GM21526 (cell line): ENCODE data around the gene APOC4.
"Not testable (repeated sequence)": the region's sequence is repeated elsewhere in the genome, so short reads cannot be mapped to it uniquely, and the experiment has no call there.

ENCODE experiments used
- ATAC-seq: cut with Tn5 transposase; IDR thresholded peaks from one replicate; pipeline ENCODE4 v1.9.1; 2021; ENCODE audit warnings: moderate library complexity; ENCODE audit not compliant: unreplicated experiment, low FRiP score

Gene APOC4

DNA sequence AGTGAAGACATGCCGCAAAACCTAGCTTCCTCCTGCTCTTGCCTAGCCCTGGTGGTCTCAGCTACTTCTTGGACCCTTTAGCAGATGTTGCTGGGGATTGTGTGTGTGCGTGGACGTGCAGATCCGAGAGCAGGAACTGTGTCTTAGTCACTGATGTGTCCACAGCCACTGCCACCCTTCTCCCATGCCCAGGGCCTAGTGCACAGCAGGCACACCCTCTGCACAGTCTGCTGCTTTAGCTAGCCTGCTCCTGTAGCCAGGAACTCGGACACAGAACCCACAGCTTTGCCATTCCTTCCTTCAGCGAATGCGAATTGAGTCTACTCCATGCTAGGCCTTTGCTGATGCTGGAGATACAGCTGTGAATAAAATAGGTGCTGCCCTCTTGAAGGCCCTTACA, 15.5 kb downstream of the APOC4 start:
- no peak for ATAC-seq

DNA sequence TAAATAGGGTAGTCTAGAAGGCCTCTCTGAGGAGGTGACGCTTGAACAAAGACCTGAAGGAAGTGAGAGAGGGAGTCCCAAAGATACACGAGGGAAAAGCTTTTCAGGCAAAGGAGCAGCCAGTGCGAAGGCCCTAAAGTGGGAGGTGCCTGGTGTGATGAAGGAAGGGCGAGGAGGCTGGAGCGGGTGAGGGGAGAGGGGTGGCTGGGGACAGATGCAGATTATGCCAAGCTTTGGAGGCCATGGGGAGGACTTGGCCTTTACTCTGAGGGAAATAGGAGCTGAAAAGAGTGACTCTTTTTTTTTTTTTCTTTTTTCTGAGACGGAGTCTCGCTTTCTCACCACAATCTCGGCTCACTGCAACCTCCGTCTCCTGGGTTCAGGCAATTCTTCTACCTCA, 16.1 kb downstream of the APOC4 start:
- no peak for ATAC-seq

DNA sequence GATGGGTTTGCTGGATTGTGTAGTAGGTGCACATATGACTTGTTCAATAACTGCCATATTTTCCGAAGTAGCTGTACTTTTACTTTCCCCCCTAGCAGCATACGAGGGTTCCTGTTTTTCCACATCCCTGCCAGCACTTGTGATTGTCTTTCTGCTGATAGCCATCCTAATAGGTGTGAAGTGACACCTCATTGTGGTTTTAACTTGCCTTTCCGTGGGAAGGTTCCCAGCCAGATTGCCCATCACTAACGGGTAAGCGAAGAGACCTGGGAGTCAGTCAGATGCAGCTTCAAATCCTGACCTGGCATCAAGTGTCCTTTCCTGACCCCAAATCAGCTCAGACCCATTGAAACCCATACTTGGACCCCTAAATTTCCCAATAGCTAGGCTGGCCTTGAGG, 17.7 kb downstream of the APOC4 start:
- ATAC-seq, result no peak

DNA sequence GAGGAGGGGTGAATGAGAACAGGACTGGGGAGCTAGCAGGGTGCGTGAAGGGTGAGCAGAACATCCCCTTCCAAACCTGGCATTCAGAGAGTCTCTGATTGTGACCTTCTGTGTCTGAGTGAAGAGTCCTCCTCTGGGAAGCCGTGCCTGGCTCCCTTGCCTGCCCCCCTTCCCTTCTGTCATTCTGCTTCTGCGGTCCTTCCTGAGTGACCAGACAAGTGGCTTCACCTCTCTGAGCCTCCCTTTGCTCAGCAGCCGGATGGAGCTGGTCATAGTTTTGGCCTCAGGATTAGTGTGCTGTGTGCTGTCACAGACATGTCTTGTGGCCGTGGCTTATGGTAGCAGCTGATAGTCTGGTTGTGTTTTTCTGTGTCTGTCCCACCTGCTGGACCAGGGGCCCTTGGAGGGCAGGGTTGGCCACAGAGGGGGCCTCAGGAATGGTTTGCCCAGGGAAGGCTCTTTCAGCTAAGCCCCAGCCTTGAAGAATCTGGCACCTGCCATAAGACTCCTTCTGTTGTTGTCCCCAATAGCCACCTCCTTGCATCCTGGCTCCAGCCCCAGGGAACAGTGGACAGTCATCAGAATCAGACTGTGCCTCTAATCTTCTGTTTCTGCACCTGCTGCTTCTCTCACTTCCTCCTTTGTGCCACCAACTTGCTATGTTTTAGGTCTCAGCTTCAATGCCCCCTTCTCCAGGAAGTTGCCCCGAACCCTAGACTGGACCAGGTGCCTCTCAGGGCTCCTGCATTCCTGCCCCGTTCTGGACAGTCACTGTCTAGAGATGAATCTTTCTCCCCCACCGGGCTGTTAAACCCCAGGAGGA, 19.1 kb downstream of the APOC4 start:
- ATAC-seq, result no peak

DNA sequence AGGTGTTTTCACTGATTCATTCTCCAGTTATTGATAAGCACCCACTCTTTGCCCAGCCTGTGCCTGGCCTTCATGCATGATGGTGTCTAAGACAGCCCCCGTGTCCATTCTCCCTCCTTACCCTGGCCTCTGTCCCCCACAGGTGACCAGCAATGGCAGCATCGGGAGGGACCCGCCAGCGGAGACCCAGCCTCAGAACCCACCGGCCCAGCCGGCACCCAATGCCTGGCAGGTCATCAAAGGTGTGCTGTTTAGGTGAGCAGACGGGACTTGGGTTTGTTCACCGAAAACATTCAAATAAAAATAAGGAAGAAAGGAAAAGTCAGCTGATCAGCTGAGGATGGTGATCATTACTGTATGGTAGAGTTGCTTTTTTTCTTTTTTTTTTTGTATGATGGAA, 19.8 kb downstream of the APOC4 start:
- no peak for ATAC-seq

DNA sequence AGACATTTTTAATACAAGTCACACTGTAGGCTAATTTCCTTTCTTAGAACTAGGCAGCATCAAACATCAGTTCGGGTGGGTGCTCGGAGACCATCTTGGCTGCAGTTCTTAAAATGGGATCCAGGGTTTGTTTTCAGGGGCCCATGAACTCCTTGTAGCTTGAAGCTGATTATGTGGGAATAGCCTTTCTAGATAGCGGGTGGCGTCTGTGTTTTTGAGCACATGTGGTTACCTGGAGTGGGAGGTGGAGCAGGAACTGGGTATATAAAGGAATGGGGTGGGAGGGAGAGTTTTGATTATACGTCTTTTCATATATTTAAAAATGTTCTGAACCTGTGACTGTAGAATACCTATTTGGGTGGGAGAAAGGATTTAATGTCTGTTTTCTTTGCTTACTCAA, 26.1 kb downstream of the APOC4 start:
- no peak for ATAC-seq

DNA sequence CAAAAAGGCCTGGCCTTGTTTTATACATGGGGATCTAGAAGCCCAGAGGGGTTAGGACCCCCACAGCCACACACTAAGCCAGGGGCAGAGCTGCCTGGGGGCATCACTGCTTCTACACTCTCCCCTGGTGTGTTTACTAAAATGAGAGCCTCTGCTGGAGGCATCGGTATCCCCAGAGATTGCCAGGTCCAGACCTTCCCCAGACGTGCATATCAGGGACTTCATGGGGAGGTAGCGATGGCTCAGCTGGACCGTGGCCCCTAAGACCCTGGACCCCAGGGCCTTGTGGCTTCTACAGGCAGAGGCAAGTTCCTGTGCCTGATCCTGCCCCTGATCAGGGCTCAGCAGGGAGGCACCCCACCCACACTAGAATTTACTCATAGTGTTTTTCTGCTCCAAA, 26.6 kb downstream of the APOC4 start:
- no peak for ATAC-seq

DNA sequence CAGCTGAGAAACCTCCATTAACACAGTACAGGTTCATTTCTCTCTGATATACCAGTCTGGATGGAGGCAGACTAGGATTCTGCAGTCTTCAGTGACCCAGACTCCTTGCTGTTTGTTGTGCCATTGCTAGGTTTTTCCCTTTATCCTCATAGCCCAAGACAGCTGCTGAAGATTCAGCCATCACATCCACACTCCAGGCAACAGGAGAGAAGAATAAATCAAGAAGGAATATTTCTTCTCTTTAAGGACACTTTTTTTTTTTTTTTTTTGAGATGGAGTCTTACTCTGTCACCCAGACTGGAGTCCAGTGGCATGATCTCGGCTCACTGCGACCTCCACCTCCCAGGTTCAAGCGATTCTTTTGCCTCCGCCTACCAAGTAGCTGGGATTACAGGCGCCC, 27.4 kb downstream of the APOC4 start:
- no peak for ATAC-seq

DNA sequence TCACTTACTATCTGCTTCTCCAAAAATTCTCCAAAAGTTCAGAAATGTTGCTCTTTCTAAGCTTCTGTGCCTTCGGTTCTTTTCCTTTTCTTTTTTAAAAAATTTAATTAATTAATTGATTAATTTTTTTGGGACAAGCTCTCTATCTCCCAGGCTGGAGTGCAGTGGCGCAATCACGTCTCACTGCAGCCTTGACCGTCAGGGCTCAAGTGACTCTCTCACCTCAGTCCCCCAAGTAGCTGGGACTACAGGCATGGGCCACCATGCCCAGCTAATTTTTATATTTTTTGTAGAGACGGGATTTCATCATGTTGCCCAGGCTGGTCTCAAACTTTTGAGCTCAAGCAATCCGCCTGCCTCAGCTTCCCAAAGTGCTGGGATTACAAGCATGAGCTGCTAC, 29.4 kb downstream of the APOC4 start:
- not testable (repeated sequence) for ATAC-seq

DNA sequence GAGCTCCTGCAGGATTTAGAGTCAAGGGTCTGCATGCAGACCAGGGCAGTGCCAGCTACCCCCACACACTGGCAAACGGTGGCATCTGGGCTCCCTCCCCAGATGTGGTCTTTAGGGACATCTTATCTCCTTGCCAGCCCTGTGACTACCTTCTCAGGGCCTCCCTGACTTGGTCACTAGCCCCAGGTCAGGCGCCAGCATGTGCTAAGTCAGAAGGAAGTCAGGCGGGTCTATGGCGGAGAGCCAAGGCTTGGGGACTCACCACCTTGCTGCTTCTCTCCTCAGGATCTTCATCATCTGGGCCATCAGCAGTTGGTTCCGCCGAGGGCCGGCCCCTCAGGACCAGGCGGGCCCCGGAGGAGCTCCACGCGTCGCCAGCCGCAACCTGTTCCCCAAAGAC, 30.8 kb downstream of the APOC4 start:
- no peak for ATAC-seq

DNA sequence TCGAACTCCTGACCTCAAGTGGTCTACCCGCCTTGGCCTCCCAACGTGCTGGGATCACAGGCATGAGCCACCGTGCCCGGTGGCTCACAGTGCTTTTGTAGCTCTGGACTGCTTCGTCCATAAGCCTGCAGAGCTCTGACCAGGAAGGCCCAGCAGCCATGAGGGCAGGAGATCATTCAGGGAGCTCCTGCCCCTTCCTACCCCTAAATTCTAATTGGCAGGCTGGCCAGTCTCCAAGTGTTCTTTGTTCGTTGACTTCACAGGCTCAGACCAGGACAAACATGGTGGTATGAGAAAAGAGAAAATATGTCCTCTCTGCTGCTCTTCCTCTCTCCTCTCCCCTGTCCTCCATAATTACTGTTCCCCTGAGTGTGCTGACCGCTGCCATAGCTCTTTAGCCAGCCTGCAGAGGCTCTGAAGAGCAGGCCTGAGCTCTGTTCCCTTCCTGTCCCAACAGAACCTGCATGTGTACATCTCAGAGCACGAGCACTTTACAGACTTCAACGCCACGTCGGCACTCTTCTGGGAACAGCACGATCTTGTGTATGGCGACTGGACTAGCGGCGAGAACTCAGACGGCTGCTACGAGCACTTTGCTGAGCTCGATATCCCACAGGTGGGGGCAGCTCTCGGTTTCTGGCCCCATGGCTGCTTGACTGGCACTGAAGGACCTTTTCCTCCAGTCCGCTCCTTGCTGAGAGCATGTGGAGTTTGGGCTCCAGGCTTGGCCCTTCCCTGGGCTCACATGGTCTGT, 32.1 kb downstream of the APOC4 start:
- ATAC-seq, result no peak

DNA sequence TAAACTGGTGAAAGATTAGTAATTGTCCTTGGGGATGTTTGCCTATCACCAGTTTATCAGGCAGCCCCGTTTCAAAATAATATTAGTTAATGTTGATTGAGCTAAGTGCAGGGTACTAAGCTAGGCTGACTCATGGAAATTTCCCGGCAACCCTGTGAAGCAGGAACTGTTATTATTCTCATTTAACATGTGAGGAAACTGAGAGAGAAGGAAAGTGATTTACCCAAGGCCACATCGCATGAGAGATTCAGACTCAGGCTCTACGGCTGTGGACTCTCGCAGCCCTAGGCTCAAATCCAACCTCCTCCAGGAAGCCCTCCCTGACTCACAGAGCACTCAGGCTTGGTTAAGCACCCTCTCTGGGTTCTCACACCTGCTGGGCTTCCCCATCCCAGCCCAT, 32.8 kb downstream of the APOC4 start:
- ATAC-seq, result no peak

DNA sequence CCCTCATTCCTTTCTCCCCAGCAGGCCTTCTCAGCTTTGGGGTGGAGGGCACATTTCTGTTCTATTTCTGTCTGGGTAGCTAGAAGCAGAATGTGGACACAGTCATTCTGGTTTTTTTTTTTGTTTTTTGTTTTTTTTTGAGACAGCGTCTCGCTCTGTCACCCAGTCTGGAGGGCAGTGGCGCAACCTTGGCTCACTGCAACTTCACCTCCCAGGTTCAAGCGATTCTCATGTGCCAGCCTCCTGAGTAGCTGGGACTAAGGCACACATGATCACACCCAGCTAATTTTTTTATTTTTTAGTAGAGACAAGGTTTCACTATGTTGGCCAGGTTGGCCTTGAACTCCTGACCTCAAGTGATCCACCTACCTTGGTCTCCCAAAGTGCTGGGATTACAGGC, 33.4 kb downstream of the APOC4 start:
- ATAC-seq, result no peak

DNA sequence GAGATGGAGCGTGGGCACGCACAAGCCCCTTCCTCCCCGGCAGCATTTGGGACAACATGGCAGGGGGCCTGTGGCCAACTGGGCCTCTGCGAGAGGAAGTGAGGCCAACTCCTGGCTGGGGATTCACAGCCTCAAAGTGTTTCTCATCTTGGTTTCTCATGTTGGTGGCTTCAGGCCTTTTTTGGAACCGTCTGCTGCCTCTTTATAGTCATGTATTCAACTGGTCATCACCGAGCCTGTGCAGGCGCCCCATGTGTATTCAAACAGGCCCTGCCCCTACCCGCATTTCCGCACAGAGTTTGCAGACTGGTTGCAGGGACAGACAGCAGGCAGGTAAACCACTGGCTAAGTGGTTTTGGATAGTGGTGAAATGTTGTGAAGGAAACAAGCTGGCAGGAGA, 42.0 kb downstream of the APOC4 start:
- no peak for ATAC-seq

DNA sequence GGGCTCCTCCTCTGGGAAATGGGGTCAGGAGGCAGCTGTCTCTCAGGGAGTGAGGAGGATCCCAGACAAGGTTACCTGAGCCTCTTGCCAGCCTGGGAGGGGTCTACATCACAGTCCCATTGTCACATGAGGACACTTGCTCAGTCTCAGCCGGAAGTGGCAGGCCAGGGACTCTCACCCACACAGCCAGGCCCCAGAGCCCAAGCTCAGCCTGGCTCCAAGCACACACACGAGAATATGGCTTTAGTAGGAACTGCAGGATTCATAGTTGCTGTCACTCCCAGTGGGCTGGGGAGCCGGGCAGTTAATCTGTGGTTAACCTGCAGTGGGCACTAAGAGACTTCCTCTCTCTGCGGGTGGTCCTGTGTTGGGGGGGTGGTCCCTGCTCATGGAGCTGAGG, 43.4 kb downstream of the APOC4 start:
- no peak for ATAC-seq

DNA sequence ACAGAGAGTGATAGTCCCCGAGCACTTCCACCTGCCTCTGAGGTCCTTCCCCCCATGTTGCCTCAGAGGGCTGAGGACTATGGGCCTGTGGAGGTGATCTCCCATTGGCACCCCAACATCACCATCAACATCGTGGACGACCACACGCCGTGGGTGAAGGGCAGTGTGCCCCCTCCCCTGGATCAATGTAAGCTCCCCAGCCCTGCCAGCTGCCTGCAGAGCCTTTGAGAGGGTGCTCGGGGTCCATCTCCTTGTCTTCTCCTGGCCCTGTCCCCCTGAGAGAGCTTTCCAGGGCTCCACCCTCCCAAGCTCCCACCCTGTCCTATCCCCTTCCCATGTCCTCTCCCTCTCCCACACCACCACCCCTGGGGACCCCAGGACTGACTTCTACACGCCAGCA, 44.4 kb downstream of the APOC4 start:
- ATAC-seq, result no peak

DNA sequence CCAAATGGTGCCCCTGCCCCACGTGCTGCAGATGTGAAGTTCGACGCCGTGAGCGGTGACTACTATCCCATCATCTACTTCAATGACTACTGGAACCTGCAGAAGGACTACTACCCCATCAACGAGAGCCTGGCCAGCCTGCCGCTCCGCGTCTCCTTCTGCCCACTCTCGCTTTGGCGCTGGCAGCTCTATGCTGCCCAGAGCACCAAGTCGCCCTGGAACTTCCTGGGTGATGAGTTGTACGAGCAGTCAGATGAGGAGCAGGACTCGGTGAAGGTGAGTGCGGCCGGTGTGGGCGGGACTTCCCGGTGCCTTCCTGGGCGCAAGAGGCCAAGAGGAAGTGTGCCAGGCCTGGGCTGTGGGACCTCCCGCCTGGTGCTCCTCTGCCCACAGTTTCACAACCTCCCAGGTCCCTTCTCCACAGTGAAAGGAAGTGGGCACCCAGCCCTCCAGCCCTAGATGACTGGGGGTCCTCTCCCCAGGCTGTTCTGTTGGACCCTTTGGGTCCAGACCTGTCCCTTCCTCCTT, 45.2 kb downstream of the APOC4 start:
- ATAC-seq, result no peak

DNA sequence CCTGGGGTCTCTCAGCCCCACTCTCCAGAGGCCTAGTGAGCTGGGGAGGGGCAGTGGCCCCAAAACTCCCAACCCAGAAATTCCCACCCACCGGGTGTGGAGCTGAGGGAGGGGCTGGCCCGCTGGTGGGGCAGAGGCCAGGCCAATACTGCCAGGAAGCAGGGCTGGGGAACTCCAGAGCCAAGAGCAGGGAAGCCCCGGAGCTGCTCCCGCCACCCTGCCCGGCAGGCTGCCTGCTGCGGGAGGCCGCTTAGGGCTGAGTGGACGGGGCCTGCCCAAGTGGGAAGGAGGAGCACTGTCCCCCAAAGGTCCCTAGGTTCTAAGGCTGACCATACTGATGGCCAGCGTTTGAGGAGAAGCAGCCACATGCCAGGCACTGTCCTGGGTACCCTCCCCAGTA, 46.2 kb downstream of the APOC4 start:
- ATAC-seq, result no peak

DNA sequence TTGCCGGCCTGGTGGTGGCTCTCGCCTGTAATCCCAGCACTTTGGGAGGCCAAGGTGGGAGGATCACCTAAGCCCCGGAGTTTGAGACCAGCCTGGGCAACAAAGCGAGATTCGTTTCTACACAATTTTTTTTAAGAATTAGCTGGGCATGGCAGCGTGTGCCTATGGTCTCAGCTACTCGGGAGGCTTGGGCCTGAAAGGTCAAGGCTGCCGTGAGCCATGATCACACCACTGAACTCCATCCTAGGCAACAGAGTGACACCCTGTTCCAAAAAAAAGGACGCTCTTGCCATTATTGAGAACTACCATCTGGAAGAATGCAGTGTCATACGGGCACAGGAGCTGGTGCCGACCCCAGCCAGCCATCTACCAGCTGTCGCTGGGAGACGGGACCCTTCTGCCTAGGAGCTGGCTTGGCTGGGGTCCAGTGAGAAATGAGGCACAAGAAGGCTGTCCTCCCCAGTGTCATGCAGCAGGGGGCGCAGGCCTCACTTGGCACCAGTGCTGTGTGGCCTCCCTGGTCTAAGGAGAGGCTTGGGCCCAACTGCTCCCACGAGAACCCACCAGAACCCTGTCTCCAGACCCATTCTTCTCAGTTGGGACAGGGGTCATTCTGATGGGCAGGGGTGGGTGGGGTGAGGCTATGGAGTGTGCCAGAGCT, 47.0 kb downstream of the APOC4 start:
- ATAC-seq, result no peak

DNA sequence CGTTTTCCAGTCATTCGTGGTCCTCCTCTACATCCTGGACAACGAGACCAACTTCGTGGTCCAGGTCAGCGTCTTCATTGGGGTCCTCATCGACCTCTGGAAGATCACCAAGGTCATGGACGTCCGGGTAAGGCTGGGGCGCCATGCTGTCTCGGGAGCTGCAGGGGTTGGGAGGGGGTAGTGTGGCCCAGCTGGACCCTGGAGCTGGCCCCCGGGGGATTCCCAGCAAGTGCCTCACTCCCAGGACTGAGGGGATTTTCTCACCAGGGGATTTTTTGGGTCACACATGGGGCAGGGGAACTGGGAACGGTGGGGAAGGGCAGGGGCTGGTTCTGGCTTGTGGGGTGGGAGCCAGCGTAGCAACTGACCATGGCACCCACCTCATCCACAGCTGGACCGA, 48.4 kb downstream of the APOC4 start:
- ATAC-seq, result no peak

DNA sequence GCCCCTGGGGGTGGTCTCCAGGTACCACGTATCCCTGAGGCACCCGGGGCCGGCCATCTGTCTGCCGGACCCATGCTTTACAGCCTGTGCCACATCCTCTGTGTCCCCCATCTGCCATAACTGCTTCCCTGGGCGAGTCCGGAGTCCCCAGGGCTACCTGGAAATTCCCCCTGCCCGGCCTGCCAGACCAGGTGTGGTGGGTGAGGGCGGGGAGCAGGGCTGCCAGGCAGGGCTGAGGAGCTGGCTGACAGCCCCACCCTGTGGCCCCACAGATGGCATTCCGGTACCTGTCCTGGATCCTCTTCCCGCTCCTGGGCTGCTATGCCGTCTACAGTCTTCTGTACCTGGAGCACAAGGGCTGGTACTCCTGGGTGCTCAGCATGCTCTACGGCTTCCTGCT, 48.9 kb downstream of the APOC4 start:
- no peak for ATAC-seq
